H1 (cell line): ENCODE data around the gene PPP1R12A. TPM values are rescaled to one million over a fixed set of nuclear protein-coding genes. Genes with fewer than 3 reads are reported as not detected.

ENCODE experiments used
- ASH2L ChIP-seq: fragments of 200-600, 300-600 bp; sonication (generic); IDR thresholded peaks from one replicate; pipeline ENCODE4 v1.7.1; 2017; ENCODE audit warnings: low read length
- PHF8 ChIP-seq: fragments of 200-600 bp; sonication (generic); conservative IDR thresholded peaks from 2 replicates; pipeline ENCODE4 v1.7.1; 2012; ENCODE audit warnings: low read depth, mild to moderate bottlenecking, inconsistent platforms, low read length, moderate library complexity
- SIRT6 ChIP-seq: IDR thresholded peaks from one replicate; pipeline ENCODE4 v1.7.1; 2012; ENCODE audit warnings: low read length, inconsistent platforms
- TEAD4 ChIP-seq: IDR thresholded peaks from 2 replicates; pipeline ENCODE4 v1.6.1; 2012; ENCODE audit warnings: low read depth, low read length, inconsistent platforms, mixed read lengths
- polyA plus RNA-seq, 7 experiments: library from polyadenylated mRNA; depleted of rRNA in 3 of 7; stranded (reverse) in 5 of 7; unstranded in 2 of 7; fragments of >200 nt in 5 of 7; fragments of 200-250 nt in 2 of 7; gene quantifications; 1 replicate in 5 of 7; 2 replicates in 1 of 7; 4 replicates in 1 of 7; pipeline versions ENCODE4 v1.2.1 to v1.2.3, GENCODE V29; 2011 to 2013; ENCODE audit warnings: missing spikeins in 2 of 7, mixed read lengths in 2 of 7
- total RNA-seq: library from RNA; stranded (reverse); fragmentation: NEBNext Ultra II Directional; extraction: Animal tissue kit (Norgen Biotek cat#: 25700); gene quantifications from 2 replicates; pipeline ENCODE4 v1.2.1, GENCODE V29; 2021

The PPP1R12A gene
- total and polyA plus RNA-seq, 2 of the 8 experiments (the other 6 are each of a cell fraction or from before 2014, with no cell fraction given): 14.7 to 81.5 TPM

- TF ChIP-seq PHF8 (peak; percentile 61), SIRT6 (no peak), ASH2L (peak; percentile 62), TEAD4 (0 out of 2 replicates have a peak, but pooled peaks have one; percentile 6)
- TF ChIP-seq, all 59 proteins: peak for 11
Measured at GRCh38 chr12:79934281-79935020, 446 bp downstream of the PPP1R12A start (continued).
